Measurements from ENCODE around the gene PCGF3. TPM values are rescaled to one million over a fixed set of nuclear protein-coding genes. Genes with fewer than 3 reads are reported as not detected.
"Not testable (repeated sequence)": the region's sequence is repeated elsewhere in the genome, so short reads cannot be mapped to it uniquely, and the experiment has no call there.

PCGF3 gene
- total RNA-seq, 1 experiment from 2014 or later = 26.5 TPM

DNA sequence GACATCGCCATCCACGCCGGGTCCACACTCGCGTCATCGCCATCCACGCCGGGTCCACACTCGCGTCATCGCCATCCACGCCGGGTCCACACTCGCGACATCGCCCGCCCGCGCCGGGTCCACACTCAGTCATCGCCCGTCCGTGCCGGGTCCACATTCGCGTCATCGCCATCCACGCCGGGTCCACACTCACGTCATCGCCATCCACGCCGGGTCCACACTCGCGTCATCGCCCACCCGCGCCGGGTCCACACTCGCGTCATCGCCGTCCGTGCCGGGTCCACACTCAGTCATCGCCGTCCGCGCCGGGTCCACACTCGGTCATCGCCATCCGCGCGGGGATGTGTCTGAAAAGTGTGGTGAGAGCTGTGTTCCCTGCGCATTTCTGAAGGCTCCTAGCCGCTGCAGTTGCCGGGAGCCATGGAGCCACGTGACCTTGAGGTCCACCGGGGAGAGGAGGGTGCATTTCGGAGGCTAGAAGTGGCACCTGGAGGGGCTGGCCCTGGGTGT lies 17.3 kb downstream of the PCGF3 start:
- no peak for DNase-seq (ENCODE audit: low read depth)

DNA sequence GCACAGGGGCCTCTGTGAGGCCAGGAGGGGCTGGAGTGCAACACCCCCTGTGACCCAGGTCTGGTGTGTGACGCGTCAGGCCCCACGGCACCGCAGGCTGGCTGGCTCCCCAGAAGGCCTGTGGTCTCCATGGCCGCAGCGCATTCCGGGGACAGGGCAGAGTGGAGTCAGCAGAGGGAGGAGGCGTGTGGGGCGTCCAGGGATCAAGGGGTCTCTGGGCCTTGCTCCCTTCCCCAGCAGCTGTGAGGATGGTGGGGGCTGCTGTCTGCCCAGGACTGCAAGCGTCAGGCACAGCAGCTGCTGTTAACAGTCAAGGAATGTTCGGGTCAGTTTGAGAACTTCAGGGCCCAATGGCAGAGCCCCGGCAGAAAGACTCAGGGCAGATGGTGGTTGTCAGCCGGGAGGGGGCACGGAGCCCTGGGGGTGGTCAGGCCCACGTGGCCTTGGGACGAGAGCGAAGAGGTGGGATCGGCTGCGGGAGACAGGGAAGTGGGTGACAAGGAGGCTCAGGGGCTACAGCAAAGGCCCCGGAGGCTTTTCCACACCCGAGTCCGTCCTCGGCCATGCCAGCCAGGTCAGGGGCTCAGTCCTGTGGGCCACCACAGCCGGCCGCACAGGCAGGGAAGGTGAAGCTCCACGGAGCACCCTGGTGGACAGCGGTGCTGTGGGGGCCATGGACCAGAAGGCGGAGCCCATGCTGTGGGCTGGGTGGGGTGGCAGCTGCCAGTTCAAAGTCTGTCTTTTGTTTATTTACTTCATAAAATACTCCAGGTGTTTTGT lies 18.3 kb downstream of the PCGF3 start:
- DNase-seq (ENCODE audit: low read depth) = no peak

- no peak for DNase-seq (ENCODE audit: low read depth)
These were observed 20.0 kb downstream of the PCGF3 start for GRCh38 chr4:725391-726234.

- DNase-seq (ENCODE audit: low read depth) = no peak
These were observed 20.7 kb downstream of the PCGF3 start for GRCh38 chr4:726235-726787.

DNA sequence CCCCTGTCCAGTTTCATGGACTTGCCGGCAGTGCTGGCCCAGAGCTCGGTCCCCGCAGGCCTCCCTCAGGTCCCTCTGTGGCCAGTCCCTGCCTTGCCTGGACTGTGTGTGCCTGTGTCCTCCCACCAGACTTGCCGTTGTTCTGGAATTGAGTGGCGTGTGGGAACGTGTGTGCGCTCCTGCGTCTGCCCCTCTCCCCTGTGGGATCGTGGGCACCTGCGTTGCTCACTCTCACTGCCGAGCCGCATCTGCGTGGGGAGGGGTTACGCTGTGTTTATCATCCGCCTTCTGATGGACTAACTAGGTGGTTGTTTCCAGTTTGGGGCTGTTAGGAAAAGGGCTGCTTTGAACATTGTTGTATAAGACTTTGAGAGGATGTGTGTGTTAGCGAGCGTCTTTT lies 21.2 kb downstream of the PCGF3 start:
- DNase-seq (ENCODE audit: low read depth) = no peak

DNA sequence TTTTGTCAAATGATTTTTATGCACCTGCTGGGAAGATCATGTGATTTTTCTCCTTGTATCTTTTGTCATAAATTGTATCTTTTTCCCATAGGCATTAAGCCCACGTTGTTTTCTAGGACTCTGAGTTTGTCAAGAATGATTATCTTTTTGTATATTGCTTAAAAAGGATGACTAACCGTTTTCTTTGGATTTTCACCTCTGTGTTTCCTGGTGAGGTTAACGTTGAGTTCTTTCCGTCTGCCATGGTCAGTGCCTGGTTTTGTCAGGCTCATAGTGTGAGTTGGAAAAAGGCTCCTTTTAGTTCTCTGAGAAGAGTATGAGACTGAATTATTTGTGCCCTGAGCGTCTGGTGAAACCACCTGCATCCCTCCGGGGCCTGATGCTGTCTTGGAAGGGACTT lies 21.9 kb downstream of the PCGF3 start:
- DNase-seq (ENCODE audit: low read depth) = no peak

DNA sequence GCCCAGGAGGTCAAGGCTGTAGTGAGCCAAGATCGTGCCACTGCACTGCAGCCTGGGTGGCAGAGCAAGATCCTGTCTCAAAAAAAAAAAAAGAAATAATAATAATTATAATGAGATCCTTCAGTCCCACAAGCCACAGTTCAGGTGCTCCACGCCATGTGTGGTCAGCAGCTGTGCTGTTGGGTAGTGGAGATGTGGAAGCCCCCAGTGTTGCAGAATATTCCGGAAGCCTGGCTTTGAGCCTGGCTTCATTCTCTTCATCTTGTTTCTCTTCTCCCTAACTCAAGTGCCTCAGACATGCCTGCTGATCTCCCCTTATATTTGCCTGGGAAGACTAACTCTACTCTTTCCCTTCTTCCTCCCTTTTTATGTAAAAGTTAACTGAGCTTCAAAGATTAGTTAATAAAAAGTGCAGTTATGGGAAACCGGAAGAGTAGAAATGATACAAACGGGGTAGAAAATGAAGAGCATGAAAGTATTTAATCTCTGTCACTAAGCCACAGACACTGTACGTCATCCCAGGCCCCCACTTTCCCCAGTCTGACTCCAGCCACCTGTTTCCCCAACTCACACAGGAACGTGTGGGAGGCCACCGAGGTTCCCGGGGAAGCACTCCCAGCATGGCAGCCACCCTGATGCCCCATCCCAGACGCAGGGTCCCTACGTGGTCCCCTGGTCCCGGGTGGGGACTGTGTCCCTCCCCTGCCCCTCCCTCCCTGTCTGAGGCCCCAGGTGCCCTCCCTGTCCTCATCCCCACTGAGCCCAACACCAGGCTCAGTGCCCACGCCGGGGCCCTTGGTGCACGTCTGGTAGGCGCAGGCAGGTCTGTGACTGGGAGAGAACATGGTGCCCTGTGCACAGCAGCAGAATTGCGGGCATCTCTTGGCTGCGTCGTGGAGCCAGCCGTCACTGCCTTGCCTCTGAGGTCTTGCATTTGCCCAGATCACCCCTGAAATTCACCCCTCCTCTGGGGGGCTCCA lies 24.0 kb downstream of the PCGF3 start:
- no peak for DNase-seq (ENCODE audit: low read depth)

DNA sequence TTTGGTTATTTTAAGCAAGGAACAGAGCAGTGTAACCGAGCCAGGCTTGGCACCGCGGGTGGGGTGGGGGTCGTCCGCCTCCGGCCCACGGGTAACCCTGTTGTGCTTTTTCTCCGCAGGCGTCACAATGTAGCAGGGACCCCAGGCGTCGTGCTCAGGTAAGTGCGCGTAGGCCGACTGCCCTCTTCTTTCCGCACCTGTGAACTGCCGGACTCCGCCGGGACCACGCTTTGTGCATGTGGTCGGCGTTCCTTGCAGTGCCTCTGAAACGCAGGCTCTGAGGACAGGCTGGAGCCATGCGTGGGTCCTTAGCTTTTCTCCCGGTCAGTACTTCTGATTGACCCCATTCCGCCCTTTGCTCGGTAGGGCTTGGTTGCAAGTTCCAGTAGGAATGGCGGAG lies 24.9 kb downstream of the PCGF3 start:
- DNase-seq (ENCODE audit: low read depth) = no peak

DNA sequence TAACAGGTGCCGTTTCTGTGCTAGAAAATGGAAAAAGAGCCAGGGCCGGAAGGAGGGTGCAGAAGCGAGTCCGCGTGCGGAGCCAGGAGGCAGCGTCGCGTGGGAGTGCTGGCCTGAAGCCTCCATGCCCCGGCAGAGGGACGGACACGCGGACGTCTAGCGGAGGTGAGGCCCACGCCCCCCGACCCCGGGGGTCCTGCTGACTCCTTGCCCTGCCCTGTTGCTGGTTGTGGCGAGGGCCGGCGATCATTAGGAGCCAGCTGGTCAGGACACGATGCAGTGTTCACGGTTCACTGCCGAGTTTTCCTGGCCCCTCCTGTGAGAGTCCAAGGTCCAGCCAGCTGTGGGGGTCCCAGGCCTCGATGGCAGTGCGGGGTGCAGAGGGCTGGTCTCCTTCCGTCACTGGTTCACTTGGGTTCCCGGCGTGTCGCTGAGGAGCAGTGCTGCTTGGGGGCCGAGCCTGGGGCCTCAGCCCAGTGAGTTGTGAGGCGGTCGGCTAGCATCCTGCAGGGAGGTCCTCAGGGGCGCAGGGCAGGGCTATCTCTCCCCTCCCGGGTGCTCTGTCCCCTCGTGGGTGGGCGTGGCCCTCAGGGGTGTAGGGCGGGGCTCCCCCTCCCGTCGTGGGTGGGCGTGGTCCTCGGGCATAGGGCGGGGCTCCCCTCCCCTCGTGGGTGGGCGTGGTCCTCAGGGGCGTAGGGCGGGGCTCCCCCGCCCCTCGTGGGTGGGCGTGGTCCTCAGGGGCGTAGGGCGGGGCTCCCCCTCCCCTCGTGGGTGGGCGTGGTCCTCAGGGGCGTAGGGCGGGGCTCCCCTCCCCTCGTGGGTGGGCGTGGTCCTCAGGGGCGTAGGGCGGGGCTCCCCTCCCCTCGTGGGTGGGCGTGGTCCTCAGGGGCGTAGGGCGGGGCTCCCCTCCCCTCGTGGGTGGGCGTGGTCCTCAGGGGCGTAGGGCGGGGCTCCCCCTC lies 25.6 kb downstream of the PCGF3 start:
- DNase-seq (ENCODE audit: low read depth) = not testable (repeated sequence)

DNA sequence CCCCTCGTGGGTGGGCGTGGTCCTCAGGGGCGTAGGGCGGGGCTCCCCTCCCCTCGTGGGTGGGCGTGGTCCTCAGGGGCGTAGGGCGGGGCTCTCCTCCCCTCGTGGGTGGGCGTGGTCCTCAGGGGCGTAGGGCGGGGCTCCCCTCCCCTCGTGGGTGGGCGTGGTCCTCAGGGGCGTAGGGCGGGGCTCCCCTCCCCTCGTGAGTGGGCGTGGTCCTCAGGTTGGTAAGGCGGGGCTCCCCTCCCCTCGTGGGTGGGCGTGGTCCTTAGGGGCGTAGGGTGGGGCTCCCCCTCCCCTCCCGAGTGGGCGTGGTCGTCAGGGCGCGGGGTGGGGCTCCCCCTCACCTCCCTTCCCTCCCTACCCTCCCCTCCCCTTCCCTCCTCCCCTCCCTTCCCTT lies 26.3 kb downstream of the PCGF3 start:
- DNase-seq (ENCODE audit: low read depth) = not testable (repeated sequence)

GRCh38 chr4:732486-732885 lies 26.9 kb downstream of the PCGF3 start:
- no peak for DNase-seq (ENCODE audit: low read depth)

DNA sequence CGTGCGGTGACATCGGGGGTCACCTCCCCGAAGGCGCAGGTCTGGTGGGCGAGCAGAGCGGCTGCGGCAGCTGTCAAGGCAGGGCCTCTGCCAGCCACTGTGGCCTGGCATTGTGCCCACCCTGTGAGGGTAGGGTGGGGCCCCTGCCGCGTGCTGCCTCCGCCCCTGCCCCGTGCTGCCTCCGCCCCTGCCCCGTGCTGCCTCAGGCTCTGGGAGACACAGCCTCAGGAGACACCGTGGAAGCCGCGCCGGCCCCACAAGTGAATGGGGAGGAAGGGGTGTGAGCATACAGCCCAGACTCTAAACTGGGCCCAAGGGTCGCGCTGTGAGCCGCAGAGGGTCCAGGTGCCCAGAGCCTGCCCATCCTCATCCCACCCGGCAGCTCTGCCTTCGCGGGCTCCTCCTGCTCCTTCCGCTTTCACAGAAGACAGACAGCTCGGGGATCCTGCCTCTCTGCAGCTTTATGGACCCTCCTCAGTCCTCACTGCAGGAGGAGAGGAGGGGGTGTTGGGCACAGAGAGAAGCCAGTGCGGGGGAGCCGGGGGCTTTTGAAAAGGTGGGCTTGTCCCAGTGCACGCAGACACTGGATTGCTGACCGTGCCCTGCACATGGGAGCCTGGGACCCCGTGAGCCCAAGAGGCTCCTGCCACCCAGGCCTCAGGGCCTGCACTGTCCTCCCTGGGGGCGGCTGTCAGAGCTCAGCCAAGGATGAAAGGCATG lies 27.4 kb downstream of the PCGF3 start:
- DNase-seq (ENCODE audit: low read depth) = no peak

DNA sequence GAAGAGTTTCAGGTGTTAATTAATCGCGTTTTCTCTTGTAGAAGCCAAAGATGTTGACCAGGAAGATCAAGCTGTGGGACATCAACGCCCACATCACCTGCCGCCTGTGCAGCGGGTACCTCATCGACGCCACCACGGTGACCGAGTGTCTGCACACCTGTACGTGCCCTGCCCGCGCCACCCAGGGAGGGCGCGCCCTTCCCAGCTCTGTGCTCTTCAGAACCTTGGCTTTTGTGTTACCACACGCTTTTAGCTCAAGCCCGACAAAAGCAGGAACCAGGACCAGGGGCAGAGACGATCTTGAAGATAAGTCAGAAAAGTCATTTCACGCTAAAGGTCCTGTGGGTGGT lies 28.0 kb downstream of the PCGF3 start:
- DNase-seq (ENCODE audit: low read depth) = no peak

GRCh38 chr4:734075-734474 lies 28.4 kb downstream of the PCGF3 start:
- DNase-seq (ENCODE audit: low read depth) = no peak

DNA sequence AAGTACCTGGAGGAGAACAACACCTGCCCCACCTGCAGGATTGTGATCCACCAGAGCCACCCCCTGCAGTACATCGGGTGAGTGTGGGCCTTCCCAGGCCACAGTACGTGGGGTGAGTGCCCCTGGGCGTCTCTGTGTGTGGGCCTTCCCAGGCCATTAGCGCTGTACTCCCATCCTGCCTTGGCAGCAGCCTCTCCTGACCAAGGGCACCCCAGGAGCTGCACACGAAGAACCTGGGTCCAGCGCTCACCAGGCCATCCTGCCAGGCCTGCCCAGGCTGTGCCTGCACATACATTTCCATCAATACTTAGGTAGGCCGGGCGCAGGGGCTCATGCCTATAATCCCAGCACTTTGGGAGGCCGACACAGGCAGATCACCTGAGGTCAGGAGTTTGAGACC lies 29.3 kb downstream of the PCGF3 start:
- no peak for DNase-seq (ENCODE audit: low read depth)

DNA sequence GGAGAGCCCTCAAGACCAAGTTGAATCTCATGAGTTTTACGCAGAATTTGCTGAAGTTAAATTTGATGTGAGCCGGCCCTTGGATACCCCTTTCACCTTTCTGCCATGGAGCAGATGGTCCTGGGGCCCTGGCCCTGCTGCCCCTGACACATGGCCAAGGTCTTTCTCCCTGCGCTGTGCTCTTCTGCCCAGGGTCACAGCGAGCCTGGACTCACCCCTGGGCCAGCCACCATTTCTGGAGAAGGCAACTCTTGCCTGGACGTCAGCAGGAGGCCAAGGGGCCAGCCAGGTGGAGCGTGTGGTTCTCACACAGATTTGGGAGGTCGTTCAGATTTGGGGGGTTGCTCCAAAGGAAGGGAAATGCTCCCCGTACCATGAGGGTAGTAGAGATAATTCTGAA lies 30.0 kb downstream of the PCGF3 start:
- no peak for DNase-seq (ENCODE audit: low read depth)

DNA sequence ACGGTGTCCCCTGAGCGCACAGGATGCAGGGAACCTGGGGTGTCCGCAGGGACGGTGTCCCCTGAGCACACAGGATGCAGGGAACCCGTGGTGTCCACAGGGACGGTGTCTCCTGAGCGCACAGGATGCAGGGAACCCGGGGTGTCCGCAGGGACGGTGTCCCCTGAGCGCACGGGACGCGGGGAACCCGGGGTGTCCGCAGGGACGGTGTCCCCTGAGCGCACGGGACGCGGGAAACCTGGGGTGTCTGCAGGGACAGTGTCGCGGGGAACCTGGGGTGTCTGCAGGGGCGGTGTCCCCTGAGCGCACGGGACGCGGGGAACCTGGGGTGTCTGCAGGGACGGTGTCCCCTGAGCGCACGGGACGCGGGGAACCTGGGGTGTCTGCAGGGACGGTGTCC lies 30.9 kb downstream of the PCGF3 start:
- not testable (repeated sequence) for DNase-seq (ENCODE audit: low read depth)

DNA sequence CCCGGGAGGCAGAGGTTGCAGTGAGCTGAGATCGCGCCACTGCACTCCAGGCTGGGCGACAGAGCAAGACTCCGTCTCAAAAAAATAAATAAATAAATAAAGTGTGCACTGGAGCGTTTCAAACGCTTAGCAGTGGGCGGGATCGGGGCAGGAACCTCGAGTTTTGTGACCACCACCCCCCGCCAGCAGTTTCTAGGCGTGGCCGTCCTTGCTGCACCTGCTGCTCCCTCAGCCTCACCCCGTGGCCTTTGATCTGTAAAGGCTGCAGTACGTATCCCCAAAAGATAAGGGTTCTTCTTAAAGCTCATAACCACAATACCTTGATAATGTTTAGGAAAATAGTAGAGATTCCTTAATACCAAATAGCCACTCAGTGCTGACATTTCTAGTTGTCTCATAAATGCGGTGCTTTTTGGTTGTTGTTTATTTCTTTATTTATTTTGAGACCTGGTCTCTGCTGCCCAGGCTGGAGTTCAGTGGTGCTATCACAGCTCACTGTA lies 33.2 kb downstream of the PCGF3 start:
- DNase-seq (ENCODE audit: low read depth) = no peak

GRCh38 chr4:739569-739968 lies 33.9 kb downstream of the PCGF3 start:
- no peak for DNase-seq (ENCODE audit: low read depth)

Data from Daoy (cell line).